ENCODE data around the gene BCL7A.

GRCh38 chr12:122094735-122095631, 73.3 kb downstream of the BCL7A start:
- TF ChIP-seq CTCF (IDR thresholded peaks at IDR 0.05; ENCODE audit: low read length) (no peak), EZH2 (IDR thresholded peaks at IDR 0.05; ENCODE audit: borderline replicate concordance, low read length) (no peak)

Data from OCI-LY1 (cell line).